ENCODE measurements around the gene ADPRHL1.

GRCh38 chr13:113397608-113398425 is 55.5 kb downstream of the ADPRHL1 start:
- TF ChIP-seq CTCF (IDR thresholded peaks at IDR 0.05) (no peak), POLR2A (IDR thresholded peaks at IDR 0.05) (no peak)

All from Peyer's patch (tissue), 4 donors.